HG03575 (cell line): ENCODE measurements around the gene KCNQ1OT1.

Source experiments
- ATAC-seq: cut with Tn5 transposase; IDR thresholded peaks from one replicate; pipeline ENCODE4 v1.9.1; 2021; ENCODE audit not compliant: unreplicated experiment, insufficient number of reproducible peaks, low FRiP score; ENCODE audit errors: extremely low read depth

KCNQ1OT1 gene

GRCh38 chr11:2675540-2675939, 24.3 kb downstream of the KCNQ1OT1 start:
- no peak for ATAC-seq

GRCh38 chr11:2674658-2675131, 25.1 kb downstream of the KCNQ1OT1 start:
- ATAC-seq, result no peak

- ATAC-seq, result no peak
These were observed 25.8 kb downstream of the KCNQ1OT1 start for GRCh38 chr11:2673871-2674471.

GRCh38 chr11:2673250-2673610, 26.6 kb downstream of the KCNQ1OT1 start:
- ATAC-seq, result no peak

GRCh38 chr11:2672553-2673249, 27.1 kb downstream of the KCNQ1OT1 start:
- no peak for ATAC-seq

- ATAC-seq, result no peak
These were observed 28.0 kb downstream of the KCNQ1OT1 start for GRCh38 chr11:2671748-2672147.

GRCh38 chr11:2670541-2671100, 29.2 kb downstream of the KCNQ1OT1 start:
- no peak for ATAC-seq

- no peak for ATAC-seq
These were observed 29.9 kb downstream of the KCNQ1OT1 start for GRCh38 chr11:2669634-2670469.

- no peak for ATAC-seq
These were observed 30.9 kb downstream of the KCNQ1OT1 start for GRCh38 chr11:2668876-2669275.

- no peak for ATAC-seq
These were observed 31.9 kb downstream of the KCNQ1OT1 start for GRCh38 chr11:2667940-2668339.

GRCh38 chr11:2666828-2667570, 32.8 kb downstream of the KCNQ1OT1 start:
- no peak for ATAC-seq

- no peak for ATAC-seq
These were observed 33.4 kb downstream of the KCNQ1OT1 start for GRCh38 chr11:2666401-2666741.

- no peak for ATAC-seq
These were observed 34.0 kb downstream of the KCNQ1OT1 start for GRCh38 chr11:2665526-2666400.

- ATAC-seq, result no peak
These were observed 34.8 kb downstream of the KCNQ1OT1 start for GRCh38 chr11:2664791-2665525.

- no peak for ATAC-seq
These were observed 35.4 kb downstream of the KCNQ1OT1 start for GRCh38 chr11:2664376-2664775.

GRCh38 chr11:2663915-2664314, 35.9 kb downstream of the KCNQ1OT1 start:
- no peak for ATAC-seq

- no peak for ATAC-seq
These were observed 36.3 kb downstream of the KCNQ1OT1 start for GRCh38 chr11:2663506-2663905.
